ENCODE results near the gene ASTN2. TPM values are rescaled to one million over a fixed set of nuclear protein-coding genes. Genes with fewer than 3 reads are reported as not detected.

Gene ASTN2
- total RNA-seq, 1 donor from 2014 or later, result 29.0 TPM

- Mint-ChIP-seq H3K27me3 (no peaks in the 10 kb centered on the region), H3K36me3 (ENCODE audit: insufficient read depth) (peaks cover 2% of the 10 kb centered on the region), H3K4me1 (ENCODE audit: low read depth) (peaks cover 4% of the 10 kb centered on the region), H3K9me3 (ENCODE audit: low read depth) (no peaks in the 10 kb centered on the region), H3K27ac (no peak overlapping the region), H3K4me3 (ENCODE audit: low read depth) (no peak overlapping the region)
- TF ChIP-seq CTCF (IDR thresholded peaks at IDR 0.05; ENCODE audit: unreplicated experiment), result no peak
- DNase-seq (ENCODE audit: low spot score, unreplicated experiment), result no peak
These were observed 708.3 kb downstream of the ASTN2 start for GRCh38 chr9:116706310-116707290.

- Mint-ChIP-seq H3K27ac (no peak overlapping the region), H3K4me1 (ENCODE audit: low read depth) (peaks cover 4% of the 10 kb centered on the region), H3K36me3 (ENCODE audit: insufficient read depth) (peaks cover 9% of the 10 kb centered on the region), H3K9me3 (ENCODE audit: low read depth) (no peaks in the 10 kb centered on the region), H3K27me3 (no peaks in the 10 kb centered on the region), H3K4me3 (ENCODE audit: low read depth) (no peak overlapping the region)
- no peak for DNase-seq (ENCODE audit: low spot score, unreplicated experiment)
- no peak for TF ChIP-seq CTCF (IDR thresholded peaks at IDR 0.05; ENCODE audit: unreplicated experiment)
These were observed 709.3 kb downstream of the ASTN2 start for GRCh38 chr9:116705531-116705930.

DNA sequence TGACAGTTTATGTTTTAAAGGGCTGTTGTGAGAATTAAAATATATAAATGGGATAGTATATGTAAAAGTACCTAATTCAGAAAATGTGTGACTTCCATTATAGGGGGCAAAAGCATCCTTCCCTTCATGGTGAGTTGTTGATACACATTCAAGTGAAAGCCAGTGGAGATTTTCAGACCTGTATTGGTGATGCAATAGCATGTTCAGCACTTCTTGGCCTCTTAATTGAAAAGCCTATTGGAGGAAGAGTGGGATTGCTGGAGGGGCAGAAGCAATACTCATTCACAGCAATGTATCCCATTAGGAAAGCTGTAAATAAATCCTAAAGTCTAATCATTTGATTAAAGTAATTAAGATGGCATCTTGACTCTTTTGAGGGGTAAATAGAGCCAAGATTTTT lies 710.4 kb downstream of the ASTN2 start:
- H3K36me3 Mint-ChIP-seq (ENCODE audit: insufficient read depth), result peaks cover 15% of the 10 kb centered on the region
- no peak for DNase-seq (ENCODE audit: low spot score, unreplicated experiment)
- no peak overlapping the region for H3K27ac Mint-ChIP-seq
- H3K4me1 Mint-ChIP-seq (ENCODE audit: low read depth), result peaks cover 4% of the 10 kb centered on the region
- no peaks in the 10 kb centered on the region for H3K27me3 Mint-ChIP-seq
- TF ChIP-seq CTCF (IDR thresholded peaks at IDR 0.05; ENCODE audit: unreplicated experiment), result no peak
- H3K9me3 Mint-ChIP-seq (ENCODE audit: low read depth), result no peaks in the 10 kb centered on the region
- no peak overlapping the region for H3K4me3 Mint-ChIP-seq (ENCODE audit: low read depth)

- Mint-ChIP-seq H3K36me3 (ENCODE audit: insufficient read depth) (peaks cover 15% of the 10 kb centered on the region), H3K27ac (no peak overlapping the region), H3K9me3 (ENCODE audit: low read depth) (no peaks in the 10 kb centered on the region), H3K4me1 (ENCODE audit: low read depth) (peaks cover 4% of the 10 kb centered on the region), H3K4me3 (ENCODE audit: low read depth) (no peak overlapping the region), H3K27me3 (no peaks in the 10 kb centered on the region)
- no peak for DNase-seq (ENCODE audit: low spot score, unreplicated experiment)
- no peak for TF ChIP-seq CTCF (IDR thresholded peaks at IDR 0.05; ENCODE audit: unreplicated experiment)
These were observed 711.2 kb downstream of the ASTN2 start for GRCh38 chr9:116703634-116704033.

DNA sequence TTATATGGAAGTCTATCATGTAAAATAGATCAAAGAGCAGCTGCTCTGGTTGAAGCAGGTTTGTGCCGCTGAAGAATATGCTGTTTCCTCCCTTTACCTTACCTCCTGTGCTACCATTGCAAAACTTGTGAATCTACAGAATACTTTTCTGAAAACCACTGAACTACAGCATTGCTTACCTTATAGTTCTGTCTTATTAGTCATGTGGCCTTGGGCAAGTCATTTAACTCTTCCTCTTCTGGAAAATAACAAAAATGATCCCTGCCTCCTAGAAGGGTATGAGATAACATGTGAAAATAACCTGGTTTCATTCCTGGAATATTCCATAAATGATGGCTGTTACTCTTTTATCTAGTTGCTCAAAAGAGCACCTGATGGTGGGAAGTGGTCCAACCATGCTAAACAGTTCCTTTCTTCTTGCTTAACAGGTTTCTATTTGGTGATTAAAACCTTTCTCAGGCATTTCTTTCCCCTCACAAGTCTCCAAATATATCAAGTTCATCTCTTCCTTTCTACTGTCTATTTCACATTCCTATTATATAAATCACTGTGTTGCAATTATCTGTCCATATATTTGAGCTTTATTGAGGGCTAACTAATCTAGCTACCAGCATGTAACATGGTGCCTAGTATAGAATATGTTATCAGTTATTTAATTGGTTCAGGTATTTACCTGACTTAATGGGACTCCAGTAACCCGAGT lies 712.8 kb downstream of the ASTN2 start:
- Mint-ChIP-seq H3K36me3 (ENCODE audit: insufficient read depth) (peaks cover 23% of the 10 kb centered on the region), H3K9me3 (ENCODE audit: low read depth) (no peaks in the 10 kb centered on the region), H3K27ac (no peak overlapping the region), H3K4me3 (ENCODE audit: low read depth) (no peak overlapping the region), H3K27me3 (no peaks in the 10 kb centered on the region), H3K4me1 (ENCODE audit: low read depth) (peaks cover 4% of the 10 kb centered on the region)
- no peak for TF ChIP-seq CTCF (IDR thresholded peaks at IDR 0.05; ENCODE audit: unreplicated experiment)
- DNase-seq (ENCODE audit: low spot score, unreplicated experiment), result no peak

Measured in progenitor cell of endocrine pancreas (in vitro differentiated cells).